Activated T-cell treated with anti-CD3 and anti-CD28 coated beads for 24 hours (primary cell): ENCODE data around the gene PARD3.

Experiments
- DNase-seq: peaks from one replicate; pipeline ENCODE4 v3.0.0-alpha.2; 2020; ENCODE audit warnings: low read depth

The PARD3 gene

DNA sequence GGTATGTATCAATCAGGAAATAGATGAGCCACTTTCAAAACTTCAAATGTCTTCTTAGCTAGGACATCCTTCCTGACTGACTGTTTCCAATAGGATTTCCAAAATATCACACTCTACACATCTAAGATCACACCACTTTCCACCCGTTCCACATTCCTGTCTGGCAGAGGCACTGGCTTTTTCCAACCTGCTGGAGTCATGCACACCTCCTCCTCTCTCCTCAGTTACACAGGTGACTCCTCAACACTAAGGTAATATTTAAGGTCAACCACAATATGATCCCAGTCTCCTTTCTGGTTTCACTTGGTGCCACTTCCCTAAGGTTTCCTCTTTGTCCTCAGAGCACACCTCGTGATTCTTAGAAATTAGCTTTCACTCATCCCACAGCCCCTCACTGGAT lies 196.5 kb downstream of the PARD3 start:
- no peak for DNase-seq

DNA sequence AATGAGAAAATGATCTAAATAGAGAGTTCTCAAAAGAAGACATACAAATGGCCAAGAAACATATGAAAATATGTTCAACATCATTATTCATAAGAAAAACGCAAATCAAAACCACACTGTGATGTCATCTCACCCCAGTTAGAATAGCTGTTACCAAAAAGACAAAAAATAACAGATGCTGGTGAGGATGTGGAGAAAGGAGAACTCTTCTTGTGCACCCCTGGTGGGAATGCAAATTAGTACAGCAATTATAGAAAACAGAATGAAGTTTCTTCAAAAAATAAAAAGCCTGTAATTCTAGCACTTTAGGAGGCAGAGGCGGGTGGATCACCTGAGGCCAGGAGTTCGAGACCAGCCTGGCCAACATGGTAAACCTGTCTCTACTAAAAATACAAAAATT lies 199.3 kb downstream of the PARD3 start:
- no peak for DNase-seq

GRCh38 chr10:34613491-34613890 lies 201.6 kb downstream of the PARD3 start:
- DNase-seq = no peak

DNA sequence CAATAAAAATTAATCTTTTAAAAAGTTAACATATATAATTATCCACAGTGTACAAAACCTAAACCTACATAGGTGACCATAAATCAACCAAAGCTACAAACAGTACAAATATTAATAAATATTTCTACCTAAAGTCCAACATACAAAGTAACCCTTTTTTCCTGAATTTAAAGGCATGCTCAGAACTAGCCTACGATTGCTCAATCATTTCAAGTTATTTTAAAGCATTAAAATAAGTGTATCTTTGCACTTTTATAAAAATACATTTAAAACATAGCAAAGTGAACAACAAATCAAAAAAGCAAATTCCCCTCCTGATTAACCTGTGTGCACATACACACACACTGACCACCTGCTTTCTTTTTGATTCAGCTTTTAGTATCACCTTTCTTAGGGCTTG lies 202.2 kb downstream of the PARD3 start:
- DNase-seq = no peak

DNA sequence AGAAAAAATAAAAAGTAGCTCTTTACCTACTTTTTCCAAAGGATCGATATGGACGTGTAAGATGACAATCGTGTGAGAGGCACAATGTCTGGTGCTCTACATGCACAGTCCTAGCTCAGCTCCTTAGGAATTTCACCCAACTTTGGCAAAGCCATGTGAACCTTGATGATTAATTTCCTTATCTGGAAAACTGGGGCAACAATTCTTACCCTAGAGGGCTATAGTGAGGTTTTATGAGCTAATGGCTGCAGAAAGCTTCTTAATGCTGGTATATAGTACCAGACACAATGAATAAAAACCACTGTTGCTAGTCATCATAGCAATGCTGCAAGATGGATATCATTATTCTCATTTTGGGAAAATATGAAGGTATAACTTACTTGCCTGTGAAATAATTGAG lies 202.7 kb downstream of the PARD3 start:
- DNase-seq = no peak

DNA sequence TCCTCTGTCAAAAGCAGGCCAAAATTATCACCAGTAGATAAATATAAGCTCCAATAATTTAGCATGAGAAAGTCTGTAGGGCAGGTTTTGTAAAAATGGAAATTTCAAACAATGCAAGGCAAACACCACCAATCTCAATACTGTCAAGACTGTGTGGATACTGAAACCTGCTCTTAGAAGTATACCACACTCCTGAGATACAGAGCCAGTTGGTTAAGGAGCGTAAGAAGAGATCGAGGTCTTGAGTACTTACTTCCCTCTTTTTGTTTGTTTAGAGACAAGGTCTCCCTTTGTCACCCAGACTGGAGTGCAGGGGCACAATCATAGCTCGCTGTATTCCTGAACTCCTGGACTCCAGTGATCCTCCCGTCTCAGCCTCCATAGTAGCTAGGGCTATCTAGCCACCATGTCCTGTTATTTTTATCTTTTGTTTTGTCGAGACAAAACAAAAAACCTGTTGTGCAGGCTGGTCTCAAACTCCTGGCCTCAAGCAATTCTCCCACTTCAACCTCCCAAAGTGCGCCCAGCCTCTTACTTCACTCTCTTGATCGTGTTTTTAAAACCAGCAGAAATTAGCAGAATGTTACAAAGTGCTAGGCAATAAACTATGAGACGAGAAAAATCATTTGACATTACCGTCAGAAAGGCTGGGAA lies 205.7 kb downstream of the PARD3 start:
- DNase-seq = no peak

DNA sequence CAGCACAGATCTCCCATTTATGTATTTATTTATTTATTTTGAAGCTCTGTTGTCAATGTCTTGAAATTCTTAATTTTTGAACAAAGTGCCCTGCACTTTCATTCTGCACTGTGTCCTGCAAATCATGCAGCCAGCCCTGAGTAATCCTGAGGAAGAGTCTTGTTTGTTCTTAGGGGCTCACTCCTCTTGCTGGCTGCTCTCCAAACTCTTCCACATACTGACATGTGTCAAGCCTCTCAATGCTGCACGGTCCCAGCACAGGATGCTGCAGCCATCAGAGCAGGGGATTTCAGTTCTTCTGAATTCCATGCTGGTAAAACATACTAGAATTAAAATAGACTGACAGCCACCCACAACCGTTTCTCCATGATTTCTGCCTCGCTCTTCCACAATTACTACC lies 207.2 kb downstream of the PARD3 start:
- no peak for DNase-seq

GRCh38 chr10:34606890-34607289 lies 208.2 kb downstream of the PARD3 start:
- DNase-seq = no peak

DNA sequence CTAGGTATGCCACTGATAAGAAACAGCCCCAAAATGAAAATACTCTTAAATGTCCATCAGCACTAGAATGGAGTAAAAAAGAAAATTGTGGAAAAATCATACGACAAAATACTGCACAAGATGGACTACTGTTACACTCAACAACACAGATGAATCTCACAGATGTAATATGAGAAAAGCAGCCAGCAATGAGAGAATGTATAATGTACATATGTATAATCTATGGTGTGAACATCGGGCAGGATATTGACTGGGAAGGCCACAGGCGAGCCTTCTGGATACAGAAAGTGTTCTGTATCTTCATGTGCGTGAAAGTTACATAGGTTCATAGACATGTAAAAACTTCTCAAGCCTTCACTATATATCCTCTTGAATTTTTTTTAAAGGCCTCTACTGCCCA lies 212.6 kb downstream of the PARD3 start:
- no peak for DNase-seq

GRCh38 chr10:34601691-34602090 lies 213.4 kb downstream of the PARD3 start:
- no peak for DNase-seq

GRCh38 chr10:34599026-34599795 lies 215.9 kb downstream of the PARD3 start:
- no peak for DNase-seq

- no peak for DNase-seq
Observed at GRCh38 chr10:34596351-34596750, 218.7 kb downstream of the PARD3 start.

DNA sequence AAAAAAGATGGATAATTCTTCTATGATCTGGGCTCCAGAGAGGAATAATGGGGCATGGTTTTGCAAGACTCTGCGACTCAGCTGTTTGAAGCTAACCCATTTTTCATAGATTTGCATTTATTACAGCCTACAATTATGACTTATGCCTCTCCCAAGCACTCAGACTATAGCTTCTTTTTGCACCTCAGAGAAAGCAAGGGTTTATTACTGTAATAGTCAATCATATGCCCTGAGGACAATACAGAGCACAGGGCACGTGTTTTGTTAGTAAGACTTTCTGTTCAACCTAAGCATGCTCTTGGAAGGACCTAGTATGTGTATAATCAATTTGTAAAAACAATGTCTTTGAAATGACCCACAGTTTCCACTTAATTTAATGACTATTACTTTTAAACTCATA lies 221.2 kb downstream of the PARD3 start:
- no peak for DNase-seq

GRCh38 chr10:34593374-34593890 lies 221.7 kb downstream of the PARD3 start:
- no peak for DNase-seq

GRCh38 chr10:34590793-34591192 lies 224.3 kb downstream of the PARD3 start:
- no peak for DNase-seq

GRCh38 chr10:34589275-34589674 lies 225.8 kb downstream of the PARD3 start:
- DNase-seq = no peak

DNA sequence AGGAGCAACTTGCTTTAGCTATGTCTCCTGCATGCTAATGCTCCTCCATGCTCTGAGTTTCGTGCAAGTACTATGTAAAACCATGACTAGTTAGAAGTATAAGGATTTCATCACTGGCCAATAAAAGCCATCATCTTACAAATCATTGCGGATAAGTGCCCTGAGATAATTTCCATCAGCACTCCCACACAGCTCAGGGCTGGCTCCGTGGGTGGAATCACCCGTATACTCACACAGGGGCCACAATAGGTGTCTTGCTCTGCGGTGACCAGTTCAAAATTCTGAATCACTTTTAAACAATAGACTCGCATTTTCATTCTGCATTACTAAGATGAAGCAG lies 227.4 kb downstream of the PARD3 start:
- no peak for DNase-seq

GRCh38 chr10:34587002-34587679 lies 228.0 kb downstream of the PARD3 start:
- no peak for DNase-seq

- DNase-seq = no peak
Observed at GRCh38 chr10:34585422-34586112, 229.5 kb downstream of the PARD3 start.

DNA sequence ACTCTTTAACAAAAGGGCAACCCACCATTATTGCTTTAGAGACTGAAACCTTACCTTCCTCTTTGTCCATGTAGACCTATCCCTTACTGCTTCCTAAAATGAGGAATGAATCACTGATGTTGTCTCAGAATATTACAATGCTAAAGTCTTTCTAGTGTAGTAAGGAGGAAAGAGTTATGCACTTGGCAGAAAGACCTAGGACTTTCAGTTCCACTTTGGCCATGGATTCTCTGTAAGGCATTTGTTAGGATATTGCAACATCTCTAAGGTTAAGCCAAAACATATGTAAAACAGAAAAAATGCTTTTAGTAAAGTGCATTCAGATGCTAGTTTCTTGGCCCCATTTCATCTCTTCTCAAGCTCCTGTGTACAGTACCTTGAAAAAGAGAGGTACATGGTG lies 230.9 kb downstream of the PARD3 start:
- DNase-seq = no peak

GRCh38 chr10:34581801-34582532 lies 233.1 kb downstream of the PARD3 start:
- no peak for DNase-seq

- no peak for DNase-seq
Observed at GRCh38 chr10:34580643-34581042, 234.5 kb downstream of the PARD3 start.
